ENCODE measurements around the gene PTPRJ.

- TF ChIP-seq CTCF (IDR thresholded peaks at IDR 0.05) (no peak), EP300 (IDR thresholded peaks at IDR 0.05) (no peak), POLR2AphosphoS5 (IDR thresholded peaks at IDR 0.05) (no peak), POLR2A (IDR thresholded peaks at IDR 0.05) (no peak)
Observed at GRCh38 chr11:47940904-47941649, 39.3 kb upstream of the PTPRJ start.

Measured in sigmoid colon (tissue), 4 donors.